ENCODE data around the gene VSTM4.

DNA sequence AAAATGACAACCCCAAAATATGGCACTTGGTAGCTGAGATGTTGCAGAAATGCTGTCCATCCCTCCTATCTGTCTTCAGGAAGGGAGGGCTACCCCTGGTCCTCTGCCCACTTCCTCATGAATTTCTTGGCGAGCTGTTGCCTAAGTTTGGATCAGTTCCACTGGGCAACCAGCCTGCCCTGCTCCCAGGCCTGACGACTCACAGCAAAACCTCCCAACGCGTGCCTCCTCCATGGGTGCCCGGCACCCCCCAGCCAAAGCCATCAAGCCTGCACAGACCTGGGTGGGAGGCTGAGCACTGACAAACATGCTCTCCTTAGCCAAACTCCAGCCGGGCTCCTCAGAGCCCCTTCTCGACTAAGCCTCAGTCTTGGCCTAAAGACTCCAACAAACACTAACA is 8.9 kb downstream of the VSTM4 start:
- TF ChIP-seq, protein P1, sequence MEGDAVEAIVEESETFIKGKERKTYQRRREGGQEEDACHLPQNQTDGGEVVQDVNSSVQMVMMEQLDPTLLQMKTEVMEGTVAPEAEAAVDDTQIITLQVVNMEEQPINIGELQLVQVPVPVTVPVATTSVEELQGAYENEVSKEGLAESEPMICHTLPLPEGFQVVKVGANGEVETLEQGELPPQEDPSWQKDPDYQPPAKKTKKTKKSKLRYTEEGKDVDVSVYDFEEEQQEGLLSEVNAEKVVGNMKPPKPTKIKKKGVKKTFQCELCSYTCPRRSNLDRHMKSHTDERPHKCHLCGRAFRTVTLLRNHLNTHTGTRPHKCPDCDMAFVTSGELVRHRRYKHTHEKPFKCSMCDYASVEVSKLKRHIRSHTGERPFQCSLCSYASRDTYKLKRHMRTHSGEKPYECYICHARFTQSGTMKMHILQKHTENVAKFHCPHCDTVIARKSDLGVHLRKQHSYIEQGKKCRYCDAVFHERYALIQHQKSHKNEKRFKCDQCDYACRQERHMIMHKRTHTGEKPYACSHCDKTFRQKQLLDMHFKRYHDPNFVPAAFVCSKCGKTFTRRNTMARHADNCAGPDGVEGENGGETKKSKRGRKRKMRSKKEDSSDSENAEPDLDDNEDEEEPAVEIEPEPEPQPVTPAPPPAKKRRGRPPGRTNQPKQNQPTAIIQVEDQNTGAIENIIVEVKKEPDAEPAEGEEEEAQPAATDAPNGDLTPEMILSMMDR (IDR thresholded peaks at IDR 0.05; ENCODE audit: low read depth, low read length), result no peak
- no peak for TF ChIP-seq EZH2phosphoT487 (IDR thresholded peaks at IDR 0.05; ENCODE audit: low read depth)

Data from OCI-LY3 (cell line).